Upper lobe of left lung (tissue), 4 donors: Measurements from ENCODE around the gene OR1F1.

Source experiments
- CTCF ChIP-seq, 6 experiments: fragments of 450-650 bp in 4 of 6; fragments of 200-600 bp in 2 of 6; sonication (generic) in 2 of 6; IDR thresholded peaks; one replicate each; pipeline ENCODE4 v1.5.1; 2016 to 2019; ENCODE audit warnings: antibody characterized with exemption in 6 of 6
- POLR2A ChIP-seq, 4 donors: fragments of 450-650 bp; IDR thresholded peaks; one replicate each; pipeline ENCODE4 v1.5.1; 2016 to 2017; ENCODE audit warnings: antibody characterized with exemption in 4 of 4, mild to moderate bottlenecking in 2 of 4

GRCh38 chr16:3144321-3144983 is 43.6 kb upstream of the OR1F1 start:
- TF ChIP-seq POLR2A (IDR thresholded peaks at IDR 0.05) (no peak), CTCF (IDR thresholded peaks at IDR 0.05) (no peak)
